Right kidney (tissue), 1 donor: Measurements from ENCODE around the gene ZNF432.

Experiments
- DNase-seq: peaks from one replicate; pipeline ENCODE4 v3.0.0-alpha.2; 2016

Gene ZNF432

GRCh38 chr19:52020506-52020905, 28.1 kb downstream of the ZNF432 start:
- no peak for DNase-seq

- no peak for DNase-seq
These were observed 38.0 kb downstream of the ZNF432 start for GRCh38 chr19:52010674-52011073.

DNA sequence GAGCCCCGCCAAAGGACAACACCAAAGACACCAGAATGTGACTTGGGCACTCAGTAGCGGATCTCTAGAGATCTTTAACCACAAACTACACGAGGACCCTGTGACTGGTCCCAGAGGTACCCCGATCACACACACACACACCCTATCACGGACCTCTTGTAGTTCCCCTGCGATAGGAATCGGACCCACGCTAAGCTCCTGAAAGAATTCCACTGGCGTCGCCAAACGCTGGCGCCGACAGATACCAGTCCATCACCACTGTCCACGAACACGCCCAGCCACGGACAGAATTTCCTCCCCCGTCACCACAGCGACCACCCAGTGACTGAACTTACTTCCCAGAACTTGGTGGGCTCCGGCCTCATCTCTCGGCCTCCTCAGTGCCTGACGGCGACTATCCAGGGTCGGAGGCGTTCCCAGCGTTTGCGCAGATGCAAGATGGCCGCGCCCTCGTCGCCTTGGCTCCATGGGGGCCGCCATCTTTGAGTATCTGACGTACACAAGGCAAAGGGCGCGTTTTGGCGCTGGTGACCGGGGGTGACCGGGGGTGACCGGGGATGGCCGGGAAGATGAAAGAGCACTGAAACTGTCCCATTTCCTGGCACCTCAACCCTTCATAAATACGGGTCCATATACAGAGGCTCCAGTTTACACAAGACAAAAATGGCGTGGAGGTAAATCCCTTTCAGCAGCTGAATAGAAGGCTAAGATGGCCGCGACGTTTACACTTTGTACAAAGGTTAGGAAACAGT, 40.7 kb downstream of the ZNF432 start, which contains the start of gene ZNF615:
Gene ZNF615, minus strand, starts transcription at position 406 of the 752 bp plus-strand sequence. CDS start 4,500 bp downstream, outside the sequence.
- peak; percentile 97 for DNase-seq

DNA sequence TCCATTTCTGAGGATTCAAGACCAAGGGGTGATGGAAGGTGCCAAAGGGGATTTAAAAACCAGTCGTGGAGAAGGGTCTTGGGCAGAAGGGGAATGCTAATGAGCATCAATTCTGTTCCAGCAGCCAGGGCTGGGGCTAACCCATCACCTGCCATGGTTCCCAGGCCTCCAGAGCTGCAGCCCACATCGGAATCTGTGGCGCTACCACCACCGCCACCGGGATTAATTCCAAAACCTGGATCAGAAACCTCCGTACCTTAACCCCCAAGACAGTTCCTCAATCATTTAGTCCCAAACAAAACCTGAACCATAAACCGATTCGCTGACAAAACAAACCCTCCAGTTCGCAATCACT, 41.2 kb downstream of the ZNF432 start:
- DNase-seq: no peak

GRCh38 chr19:51994048-51994644, 54.5 kb downstream of the ZNF432 start:
- no peak for DNase-seq

GRCh38 chr19:51993422-51993821, 55.2 kb downstream of the ZNF432 start:
- DNase-seq: no peak

- peak; percentile 72 for DNase-seq
These were observed 62.0 kb downstream of the ZNF432 start, which contains the start of gene ZNF350 for GRCh38 chr19:51986309-51987291. ZNF350 (minus strand) TSS chr19:51986840; CDS start chr19:51974360, 12,480 bp downstream.

GRCh38 chr19:51983361-51983760, 65.3 kb downstream of the ZNF432 start:
- no peak for DNase-seq
